GM18511 (cell line): ENCODE data around the gene DTYMK.

Experiments used
- ATAC-seq: cut with Tn5 transposase; IDR thresholded peaks from one replicate; pipeline ENCODE4 v1.9.1; 2021; ENCODE audit warnings: mild to moderate bottlenecking, moderate library complexity; ENCODE audit not compliant: unreplicated experiment

Gene DTYMK

DNA sequence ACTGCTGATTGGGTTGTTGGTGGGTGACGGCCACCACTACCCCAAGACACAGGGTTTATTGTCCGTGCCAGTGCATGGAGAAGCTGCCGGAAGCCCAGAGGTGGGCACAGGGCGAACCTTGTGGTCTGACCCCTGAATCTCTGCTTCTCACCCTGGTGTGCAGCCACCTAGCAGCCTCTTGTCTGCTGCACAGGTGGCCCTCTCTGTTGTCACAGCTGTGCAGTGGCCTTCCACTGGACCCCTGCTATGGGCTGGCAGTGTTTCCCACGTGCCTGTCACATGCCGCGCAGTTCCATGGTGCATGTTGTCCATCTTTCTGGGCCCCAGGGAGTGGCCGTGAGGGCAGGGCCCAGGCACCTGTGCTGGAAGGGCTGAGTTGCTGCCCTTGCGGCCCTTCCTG lies 33.9 kb downstream of the DTYMK start:
- no peak for ATAC-seq

DNA sequence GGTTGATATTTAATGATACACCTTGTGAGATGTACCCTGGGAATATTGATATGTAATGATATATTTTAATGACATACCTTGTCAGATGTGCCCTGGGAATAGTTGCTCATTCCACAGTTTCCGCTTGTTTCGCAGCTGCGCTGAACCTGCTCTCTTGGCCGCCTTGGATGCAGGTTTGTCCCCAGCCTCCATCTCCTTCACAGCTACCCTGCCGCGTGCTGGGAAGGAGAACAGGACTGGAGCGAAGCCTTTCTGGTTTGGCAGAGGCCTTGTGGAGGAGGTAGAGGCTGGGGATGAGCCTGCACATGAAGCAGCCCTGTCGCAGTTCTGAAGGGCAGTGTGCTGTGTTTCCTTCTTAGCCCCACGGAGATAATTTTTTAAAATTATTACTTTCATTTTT lies 34.5 kb downstream of the DTYMK start:
- no peak for ATAC-seq

DNA sequence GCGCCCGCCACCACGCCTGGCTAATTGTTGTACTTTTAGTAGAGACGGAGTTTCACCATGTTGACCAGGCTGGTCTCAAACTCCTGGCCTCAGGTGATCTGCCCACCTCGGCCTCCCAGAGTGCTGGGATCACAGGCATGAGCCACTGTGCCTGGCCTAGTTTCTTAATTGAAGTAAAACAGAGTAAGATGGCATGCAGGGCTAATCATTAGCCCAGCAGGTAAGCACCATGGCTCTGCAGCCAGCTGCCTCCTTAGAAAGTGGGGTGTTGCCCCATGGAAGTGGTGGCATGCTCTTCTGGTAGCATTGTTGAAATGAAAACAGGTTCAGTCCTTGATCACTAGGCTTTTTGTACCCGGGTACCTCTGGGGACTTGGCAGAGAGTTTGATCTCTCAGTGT lies 36.7 kb downstream of the DTYMK start:
- ATAC-seq = no peak

DNA sequence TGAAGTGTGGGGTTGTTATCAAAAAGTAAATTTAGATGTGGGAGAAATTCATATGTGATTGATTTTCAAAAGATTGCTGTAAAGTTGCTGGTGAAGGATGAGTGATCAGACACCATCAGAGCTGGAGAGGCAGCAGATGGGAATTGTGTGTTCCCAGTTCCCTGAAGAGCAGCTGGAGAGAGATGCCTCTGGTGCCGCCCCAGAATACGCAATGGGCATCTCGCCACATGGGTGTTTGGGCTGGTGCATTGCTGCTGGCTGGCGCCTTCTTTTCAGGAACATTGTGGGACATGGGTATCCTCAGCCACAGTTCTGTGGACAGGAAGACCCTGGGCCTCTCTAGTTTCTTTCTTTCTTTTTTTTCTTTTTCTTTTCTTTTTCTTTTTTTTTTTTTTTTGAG lies 37.2 kb downstream of the DTYMK start:
- ATAC-seq = no peak

DNA sequence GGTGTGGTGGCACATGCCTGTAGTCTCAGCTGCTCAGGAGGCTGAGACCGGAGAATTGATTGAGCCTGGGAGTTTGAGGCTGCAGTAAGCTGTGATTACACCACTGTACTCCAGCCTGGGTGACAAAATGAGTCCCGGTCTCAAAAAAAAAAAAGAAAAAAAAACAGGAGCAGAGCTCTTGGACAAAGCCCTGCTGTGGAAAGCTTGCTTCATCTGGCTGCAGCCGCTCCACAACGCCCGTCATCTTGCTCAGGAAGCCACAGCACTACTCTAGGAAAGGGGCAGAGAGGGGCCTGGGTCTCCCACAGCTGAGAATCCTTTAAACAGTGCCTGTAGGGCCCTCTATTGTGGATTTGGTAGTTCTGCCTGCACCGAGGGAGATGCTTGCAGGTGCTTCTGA lies 38.2 kb downstream of the DTYMK start:
- ATAC-seq = no peak

DNA sequence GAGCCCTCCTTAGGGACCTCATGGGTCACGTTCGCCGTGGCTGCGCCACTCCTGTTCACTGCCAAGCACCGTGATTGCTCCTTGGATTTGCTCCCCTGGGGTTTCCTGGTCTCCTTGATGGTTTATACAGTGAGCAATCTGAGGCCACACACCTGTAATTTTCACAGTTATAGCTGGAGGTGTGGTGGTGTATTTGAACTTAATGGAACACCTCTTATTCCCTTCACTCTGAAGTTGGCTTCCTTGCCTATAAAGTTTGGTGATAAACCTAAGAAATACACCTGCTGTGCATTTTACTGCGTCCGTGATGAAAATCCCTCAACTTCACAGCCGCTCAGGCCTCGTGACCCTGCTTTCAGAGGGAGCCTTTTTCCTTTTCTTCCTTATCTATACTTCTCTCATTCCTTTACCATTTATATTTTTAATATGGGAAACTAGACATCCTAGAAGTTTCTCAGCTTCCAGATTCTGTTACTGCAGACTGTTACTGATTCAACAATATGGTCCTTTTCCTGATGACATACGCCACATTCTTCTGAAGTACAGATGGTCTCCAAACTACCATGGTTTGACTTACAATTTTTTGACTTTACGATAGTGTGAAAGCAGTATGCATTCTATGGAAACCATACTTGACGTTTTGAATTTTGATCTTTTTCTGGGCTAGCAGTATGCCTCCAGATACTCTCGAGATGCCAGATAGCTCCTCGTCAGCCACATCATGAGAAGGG lies 40.5 kb downstream of the DTYMK start:
- no peak for ATAC-seq

DNA sequence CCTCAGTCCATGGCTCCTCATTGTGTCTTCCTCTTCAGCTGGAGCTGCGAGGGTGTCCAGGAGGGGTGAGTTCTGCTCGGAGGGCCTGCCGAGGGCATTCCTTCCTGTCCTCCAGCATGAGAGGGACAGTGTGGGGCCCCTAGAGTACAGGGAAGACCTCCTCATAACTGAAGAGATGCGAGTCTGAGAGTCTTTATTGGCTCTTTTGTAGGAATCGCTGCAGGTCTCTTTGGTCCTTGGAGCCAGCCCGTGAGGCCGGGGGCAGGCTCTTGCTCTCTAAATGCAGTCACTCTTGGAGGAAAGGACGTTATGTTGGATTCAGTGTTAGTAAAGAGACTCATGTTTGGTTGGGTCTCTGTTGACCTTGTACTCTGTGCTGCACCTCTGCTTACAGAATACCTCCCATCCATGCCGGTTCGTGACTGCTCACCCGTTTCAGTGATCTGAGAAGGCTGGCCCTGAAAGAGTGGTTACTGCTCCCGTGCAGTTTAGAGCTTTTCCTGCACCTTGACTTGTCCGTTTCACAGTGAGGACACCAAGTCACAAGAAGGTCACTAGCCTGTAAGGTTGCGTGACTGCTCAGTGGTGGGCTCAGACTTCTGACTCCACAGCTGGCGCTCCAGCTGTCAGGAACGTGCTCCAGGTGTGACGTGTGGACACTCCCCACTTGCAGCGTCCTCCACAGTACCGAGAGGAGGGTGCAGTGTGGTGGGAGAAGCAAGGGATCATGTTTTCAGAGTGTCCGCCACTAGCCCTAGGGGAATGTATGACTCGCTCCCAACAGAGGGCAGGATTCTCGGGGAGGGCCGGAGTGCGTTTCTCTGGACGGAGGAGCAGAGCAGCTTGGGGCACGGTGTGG lies 41.3 kb downstream of the DTYMK start:
- ATAC-seq = no peak

DNA sequence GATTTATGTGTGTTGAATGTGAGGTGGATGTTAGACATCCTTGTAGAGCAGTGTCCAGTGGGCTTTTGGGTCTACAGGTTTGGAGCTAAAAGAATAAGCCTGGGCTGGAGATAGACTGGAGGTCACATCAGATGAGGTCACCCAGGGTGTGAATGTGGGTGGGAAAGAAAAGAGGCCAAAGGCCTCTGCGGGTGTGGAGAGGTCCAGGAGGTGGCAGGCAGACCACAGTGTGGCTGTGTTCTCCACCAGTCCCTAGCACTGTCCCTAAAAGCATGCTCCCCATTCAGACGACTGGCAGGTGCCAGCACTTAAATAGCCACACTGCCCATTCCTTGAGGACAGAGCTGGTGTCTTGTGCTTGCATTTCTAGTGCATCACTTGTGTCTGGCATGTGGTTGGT lies 45.0 kb downstream of the DTYMK start:
- ATAC-seq = no peak

DNA sequence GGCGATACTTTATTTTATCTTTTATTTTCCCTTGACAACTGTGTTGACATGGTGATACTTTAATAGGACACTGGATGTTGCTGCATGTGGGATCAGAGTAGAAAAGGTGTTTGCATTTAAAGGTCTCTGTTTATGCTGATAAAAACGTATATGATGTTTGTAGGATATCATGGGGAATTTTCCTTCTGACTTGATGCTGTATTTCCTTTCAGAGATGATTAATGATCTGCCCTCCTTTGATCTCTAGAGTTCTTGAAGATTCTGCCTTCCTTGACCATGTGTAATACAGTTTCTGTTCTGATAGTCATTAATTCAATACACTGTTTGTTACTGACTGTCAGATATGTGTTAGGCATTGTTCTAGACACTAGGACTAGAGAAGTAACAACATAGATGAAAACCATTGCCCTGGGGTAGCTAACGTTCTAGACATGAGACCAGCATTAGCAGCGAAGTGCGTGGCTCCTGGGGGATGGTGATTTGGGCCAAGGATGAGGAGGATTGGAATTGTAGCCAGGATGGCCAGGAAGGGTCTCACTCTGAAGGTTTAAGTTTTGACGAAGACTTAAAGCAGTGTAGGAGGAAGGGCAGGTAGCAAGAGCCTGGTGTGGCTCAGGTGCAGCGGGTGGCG lies 46.3 kb downstream of the DTYMK start:
- ATAC-seq = no peak

DNA sequence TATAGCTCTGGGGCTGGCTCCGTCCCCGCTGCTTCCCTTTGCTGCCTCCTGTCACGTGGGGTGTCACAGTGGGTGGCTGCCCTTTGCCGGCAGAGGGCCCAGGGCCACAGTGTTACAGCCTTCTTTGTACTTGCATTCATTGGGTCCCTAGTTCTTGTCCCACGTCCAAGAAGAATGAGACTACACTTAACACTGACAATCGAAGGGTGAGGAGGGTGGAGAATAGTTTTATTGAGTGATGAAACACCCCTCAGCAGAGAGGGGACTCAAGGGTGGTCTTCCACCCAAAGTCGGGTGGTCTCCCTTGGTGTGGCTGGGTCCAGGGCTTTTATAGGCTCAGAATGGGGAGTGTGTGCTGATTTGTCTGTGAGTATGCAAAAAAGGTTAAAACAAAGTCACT lies 47.2 kb downstream of the DTYMK start:
- no peak for ATAC-seq

DNA sequence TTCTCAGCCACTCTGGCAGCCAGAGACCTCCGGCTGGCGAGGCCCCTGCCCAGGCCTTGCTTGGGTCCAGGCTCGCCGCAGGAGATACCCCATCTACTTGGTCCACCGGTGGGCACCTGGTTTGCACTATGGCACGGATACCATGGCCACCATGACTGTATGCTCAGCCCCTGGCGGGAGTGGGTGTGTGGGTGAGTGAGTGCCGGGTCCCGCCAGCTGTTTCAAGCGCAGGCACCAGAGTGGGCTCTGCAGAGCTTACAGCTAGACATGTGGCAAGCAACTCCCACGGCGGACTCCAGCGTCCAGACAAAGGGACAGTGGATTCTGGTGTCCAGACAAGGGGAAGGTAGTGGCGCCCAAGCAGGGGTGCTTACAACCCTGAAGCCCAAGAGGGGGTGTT lies 47.7 kb downstream of the DTYMK start:
- no peak for ATAC-seq

DNA sequence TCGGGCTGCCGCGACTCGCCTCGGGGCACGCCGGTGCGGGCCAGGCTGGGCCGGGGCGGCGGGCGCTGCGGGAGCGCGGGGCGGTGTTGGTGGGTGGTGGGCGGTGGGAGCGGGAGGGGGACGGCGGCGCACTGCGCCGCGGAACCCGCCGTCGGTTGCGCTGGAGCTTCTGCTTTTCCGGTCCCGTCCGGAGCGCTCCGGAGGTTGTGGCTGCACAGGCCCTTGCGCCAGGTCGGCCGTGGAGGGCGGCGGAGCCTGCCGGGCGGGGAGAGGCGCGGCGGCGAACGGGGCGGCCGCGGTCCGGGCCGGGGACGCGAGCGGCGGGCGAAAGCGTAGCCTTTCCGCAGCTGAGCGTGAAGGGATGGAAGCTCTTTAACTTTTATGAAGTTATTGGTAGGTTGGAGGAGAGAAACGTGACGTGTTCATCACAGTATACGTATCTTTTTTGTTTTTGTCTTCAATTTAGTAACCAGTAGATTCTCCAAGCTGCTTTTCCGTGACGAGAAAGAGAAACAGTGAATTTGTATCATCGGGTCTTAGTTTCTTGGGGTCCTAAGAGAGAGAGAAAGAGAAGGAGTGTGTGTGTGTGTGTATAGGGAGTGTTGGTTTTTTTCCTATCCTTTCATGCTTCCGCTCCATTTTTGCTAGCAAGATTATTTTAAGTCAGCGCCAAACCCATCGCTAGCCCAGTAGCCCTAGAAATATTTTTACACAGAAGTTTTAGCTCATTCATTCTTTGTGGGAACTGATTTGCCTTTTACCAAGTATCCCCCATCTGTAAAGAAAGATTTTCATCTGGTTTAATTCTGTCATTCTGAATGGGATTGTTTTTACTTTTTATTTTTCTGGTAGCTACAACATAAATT lies 48.6 kb downstream of the DTYMK start:
- ATAC-seq = peak; percentile 15

DNA sequence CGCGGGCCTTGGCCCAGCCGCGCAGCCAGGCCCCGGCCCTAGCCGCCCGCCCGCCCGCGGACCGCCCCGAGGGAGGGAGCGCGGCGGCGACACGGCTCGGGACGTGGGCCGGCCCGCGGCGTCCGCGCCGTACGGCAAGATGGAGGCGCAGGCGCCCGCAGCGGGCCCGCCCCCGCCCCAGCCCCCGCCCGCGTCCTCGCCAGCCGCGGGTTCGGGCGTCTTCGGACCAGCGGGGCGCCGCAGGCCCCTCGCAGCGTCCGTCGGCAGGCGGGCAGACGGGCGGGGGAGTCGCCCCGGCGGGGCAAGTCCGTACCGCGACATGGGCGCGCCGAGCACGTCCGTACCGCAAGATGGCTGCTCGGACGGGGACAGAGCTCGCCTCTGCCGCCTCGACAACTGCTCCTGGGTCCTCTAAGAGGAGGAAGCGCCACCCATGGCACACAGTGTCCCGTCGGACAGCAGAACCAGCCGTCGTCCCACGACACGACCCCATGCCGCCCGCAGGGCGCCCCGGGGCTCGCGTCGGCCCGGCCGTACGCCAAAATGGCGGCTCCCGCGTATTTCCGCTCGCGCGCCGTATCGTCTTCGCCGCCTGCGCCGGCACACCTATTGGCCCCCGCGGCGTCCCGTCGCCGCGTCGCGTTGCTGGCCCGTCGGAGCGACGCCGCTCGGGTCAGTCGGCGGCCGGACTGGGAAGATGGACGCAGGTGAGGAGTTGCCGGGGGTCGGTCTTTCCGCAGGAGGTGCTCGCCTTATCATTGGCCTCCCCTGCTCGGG lies 49.4 kb downstream of the DTYMK start, which contains the start of the genes ATG4B and THAP4:
Gene ATG4B, plus strand, starts transcription at position 676 of the 777 bp plus-strand sequence. Its CDS starts 22 bp downstream, at position 698.
Gene THAP4, minus strand, starts transcription at position 141 of the 777 bp plus-strand sequence. CDS start 141 bp downstream, outside the sequence.
- peak; percentile 69 for ATAC-seq

DNA sequence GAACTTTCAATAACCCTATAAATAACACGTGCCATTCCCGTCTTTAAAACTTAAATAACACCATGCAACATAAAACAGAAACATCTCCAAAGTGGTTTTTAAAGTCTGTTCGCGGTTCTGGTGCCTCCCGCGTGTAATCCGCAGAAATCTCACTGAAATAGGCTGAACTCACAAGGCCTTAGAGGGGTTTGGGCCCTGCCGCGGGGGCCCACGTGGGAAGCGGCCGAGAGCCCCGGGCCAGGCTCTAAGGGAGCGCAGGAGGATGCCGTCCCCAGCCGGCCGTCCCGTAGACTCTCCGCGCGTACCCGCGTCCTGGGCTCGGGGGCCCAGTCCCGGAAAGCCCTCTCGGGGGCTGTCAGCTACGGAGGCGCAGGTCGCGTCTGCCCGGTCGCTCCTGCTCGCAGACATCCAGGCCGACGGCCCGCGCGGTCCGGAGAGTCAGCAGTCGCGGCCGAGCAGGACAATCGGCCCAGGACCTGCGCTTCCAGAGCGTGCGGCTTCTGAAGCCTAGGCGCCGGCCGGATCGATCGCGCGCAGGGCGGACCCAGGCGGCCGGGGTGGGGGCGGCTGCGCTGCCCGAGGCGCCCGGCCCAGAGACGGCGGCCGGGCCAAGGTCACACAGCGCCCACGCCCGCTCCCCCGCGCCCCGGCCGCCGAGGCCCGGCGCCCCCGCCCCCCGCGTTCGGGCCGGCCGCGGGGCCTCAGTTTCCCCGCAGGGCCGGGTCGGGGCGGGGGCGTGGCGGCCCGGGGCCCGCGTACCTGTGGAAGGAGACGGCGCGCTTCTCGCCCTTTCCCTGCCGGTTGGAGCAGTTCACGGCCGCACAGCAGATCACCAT lies 50.2 kb downstream of the DTYMK start:
- peak; percentile 47 for ATAC-seq

DNA sequence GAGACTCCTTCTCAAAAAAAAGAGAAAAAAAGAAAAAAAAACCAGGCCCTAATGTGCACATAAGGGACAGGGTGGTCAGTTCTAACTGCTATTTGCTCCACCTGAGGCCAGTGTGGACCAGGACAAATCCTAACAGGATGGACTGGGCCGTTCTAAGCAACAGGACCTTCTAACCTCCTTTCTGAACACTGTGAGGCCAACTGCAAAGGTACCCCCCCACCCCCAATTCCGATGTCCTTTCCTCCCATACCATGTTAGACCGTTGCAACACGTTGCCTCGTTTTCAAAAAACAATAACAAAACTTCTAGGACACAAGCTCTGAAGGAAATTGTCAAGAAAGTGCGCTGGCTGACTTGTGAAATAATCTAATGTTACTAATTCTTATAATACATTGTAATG lies 50.9 kb downstream of the DTYMK start:
- no peak for ATAC-seq

DNA sequence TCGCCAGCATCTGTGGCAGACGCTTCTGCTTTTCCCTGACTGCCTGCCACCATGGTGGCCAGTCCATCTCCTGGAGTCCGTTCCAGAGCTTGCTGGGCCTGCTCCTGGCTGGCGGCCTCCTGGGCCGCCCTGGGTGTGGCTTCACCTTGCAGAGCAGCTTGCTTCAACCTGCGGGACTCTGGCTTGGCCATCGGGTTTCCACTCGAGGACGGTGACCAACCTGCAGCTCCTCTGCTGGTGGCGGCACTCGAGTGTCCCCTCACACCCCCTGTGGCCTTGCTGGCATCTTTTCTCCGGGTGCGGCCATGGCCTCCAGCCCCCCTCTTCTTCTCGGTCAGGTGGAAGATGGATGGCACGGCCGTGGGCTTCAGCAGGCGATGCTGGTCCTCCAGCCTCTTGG lies 53.1 kb downstream of the DTYMK start:
- ATAC-seq = no peak

DNA sequence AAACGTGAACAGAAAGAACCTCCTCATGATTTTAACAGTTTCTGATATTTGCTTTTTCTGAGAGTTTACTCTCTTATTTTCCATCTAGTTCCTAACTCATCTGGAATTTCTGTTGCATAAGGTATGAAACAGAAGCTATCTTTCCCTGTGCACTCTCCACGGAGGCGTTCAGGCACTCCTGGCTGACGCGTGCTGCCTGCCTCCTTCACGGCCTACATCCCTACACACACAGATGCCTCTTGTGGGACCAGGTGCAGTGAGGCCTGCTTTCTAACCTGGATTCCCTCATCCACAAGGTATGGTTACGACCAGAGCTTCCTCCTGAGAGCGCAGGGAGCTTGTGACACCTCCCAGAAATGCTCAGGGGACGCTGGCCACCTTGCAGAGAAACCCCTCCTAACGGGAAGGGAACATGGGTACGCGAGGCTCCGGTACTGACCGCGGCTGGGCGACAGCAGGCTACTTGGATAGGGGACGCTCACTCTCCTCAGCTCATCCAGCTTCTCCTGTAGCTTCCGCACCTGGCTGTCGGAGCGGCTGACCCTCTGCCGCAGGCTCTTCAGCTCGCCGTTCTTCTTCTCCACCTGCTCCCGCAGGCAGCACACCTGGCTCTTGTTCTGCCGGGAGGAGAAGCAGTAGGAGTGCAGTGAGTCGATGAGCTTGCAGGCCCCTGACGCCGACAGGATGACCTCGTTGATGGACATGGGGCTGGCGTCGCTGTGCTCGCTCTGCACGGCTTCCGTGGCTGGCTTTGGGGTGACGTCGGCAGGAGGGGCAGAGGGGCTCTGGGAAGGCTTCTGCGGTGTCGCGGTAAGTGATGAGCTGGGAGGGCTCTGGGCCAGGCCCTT lies 53.9 kb downstream of the DTYMK start:
- no peak for ATAC-seq

DNA sequence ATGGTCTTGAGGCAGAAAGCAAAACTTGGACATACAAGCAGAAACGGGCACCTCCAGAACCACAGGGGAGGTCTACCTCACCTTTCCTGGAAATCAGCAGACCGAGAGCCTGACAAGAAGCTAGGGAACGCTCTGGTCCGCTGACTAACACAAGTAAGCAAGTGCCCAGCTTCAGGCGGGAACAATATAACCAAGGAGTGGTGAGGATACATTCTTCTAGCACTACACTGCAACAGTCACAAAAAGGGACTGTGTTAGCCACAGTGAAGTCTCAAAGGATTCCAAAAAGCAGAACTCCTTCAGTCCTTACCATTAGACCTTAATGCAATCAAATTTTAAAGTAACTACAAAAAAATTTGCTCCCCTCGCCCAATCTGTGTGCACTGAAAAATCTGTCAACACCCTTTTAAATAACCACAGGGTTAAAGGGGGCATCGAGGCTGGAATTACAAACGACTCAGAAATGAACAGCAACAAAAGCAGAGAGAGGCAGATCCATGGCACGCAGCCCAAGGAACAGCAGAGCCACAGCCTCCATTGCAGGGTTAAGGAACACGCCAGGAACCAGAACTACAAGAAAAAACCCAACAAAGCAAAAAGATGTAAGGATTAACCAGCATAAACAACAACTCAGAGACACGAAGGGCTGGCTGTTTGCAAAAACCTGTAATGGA lies 56.7 kb downstream of the DTYMK start:
- ATAC-seq = no peak
